Hepatocyte (in vitro differentiated cells): ENCODE data around the gene PDK2.

ENCODE experiments used
- CTCF ChIP-seq: fragments of 200-600 bp; sonication (generic); IDR thresholded peaks from 2 replicates; pipeline ENCODE4 v1.5.1; 2016; ENCODE audit warnings: antibody characterized with exemption, mild to moderate bottlenecking; ENCODE audit not compliant: poor library complexity
- EZH2phosphoT487 ChIP-seq: fragments of 200-600 bp; sonication (generic); IDR thresholded peaks from one replicate; pipeline ENCODE4 v1.6.1; 2018; ENCODE audit warnings: antibody characterized with exemption, mild to moderate bottlenecking, low read depth, moderate library complexity; ENCODE audit not compliant: unreplicated experiment, severe bottlenecking

DNA sequence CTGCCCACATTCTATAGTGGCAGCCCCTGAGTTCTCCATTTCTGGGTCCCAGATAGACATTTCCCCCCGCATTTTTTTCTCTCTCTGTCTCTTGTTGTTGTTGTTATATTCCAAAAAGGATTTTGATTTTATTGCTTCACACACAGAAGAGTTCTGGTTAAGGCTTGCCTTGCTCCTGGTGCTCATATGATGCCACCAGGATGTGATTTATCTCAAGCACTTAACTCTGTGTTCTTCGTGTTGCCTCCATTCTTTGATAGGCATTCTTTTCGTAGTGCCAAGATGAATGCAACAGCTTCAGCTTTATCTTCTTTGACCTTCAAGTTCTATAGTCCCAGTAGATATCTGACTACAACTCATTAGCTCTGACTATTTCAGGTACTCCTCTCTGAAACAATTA is 30.1 kb upstream of the PDK2 start:
- TF ChIP-seq CTCF (no peak), EZH2phosphoT487 (no peak)
